Right lobe of liver (tissue), 4 donors: ENCODE measurements around the gene EPS8.

Source experiments
- CTCF ChIP-seq, 4 donors: fragments of 200-600 bp in 3 of 4; fragments of 450-650 bp in 1 of 4; IDR thresholded peaks; one replicate each; pipeline versions ENCODE4 v1.5.1 to v1.8.0; 2016 to 2022; ENCODE audit warnings: antibody characterized with exemption in 4 of 4, mild to moderate bottlenecking in 2 of 4
- POLR2A ChIP-seq: fragments of 450-650 bp; IDR thresholded peaks from one replicate; pipeline ENCODE4 v1.6.1; 2017; ENCODE audit warnings: antibody characterized with exemption, mild to moderate bottlenecking
- donor health status: DM: no; HTN: no; CAD: no.
- donor health status: DM: no; HTN: no; CAD: no.
- donor health status: DM: no; HTN: yes; CAD: no.

GRCh38 chr12:15752785-15753184 is 36.4 kb downstream of the EPS8 start:
- no peak for TF ChIP-seq CTCF (IDR thresholded peaks at IDR 0.05)
- TF ChIP-seq POLR2A = no peak
